Upper lobe of left lung (tissue), 6 donors: ENCODE results near the gene CSK. TPM values are rescaled to one million over a fixed set of nuclear protein-coding genes. Genes with fewer than 3 reads are reported as not detected.

Source experiments
- ATAC-seq, 2 donors: fragments of 200-7000 bp; cut with Tn5 transposase; one replicate each; pipeline ENCODE4 v1.9.1; 2022; ENCODE audit warnings: mild to moderate bottlenecking in 2 of 2, moderate library complexity in 2 of 2; ENCODE audit not compliant: low FRiP score in 2 of 2
- DNase-seq, 2 donors: peaks; one replicate each; pipeline ENCODE4 v3.0.0-alpha.2; 2019 to 2020
- H3K27ac ChIP-seq, 4 donors: fragments of 200-600 bp; sonication (generic); one replicate each; pipeline ENCODE4 v1.5.1; 2016 to 2019
- H3K27me3 ChIP-seq, 4 donors: fragments of 200-600 bp; sonication (generic); one replicate each; pipeline ENCODE4 v1.5.1; 2017 to 2019
- H3K36me3 ChIP-seq, 4 donors: fragments of 200-600 bp; sonication (generic); one replicate each; pipeline ENCODE4 v1.5.1; 2016 to 2019
- H3K4me1 ChIP-seq, 4 donors: fragments of 200-600 bp; sonication (generic); one replicate each; pipeline ENCODE4 v1.5.1; 2018 to 2019
- H3K4me3 ChIP-seq, 4 donors: fragments of 200-600 bp; sonication (generic); one replicate each; pipeline ENCODE4 v1.5.1; 2017 to 2019; ENCODE audit warnings: mild to moderate bottlenecking in 2 of 4, moderate library complexity in 1 of 4
- H3K9me3 ChIP-seq, 4 donors: fragments of 200-600 bp; sonication (generic); one replicate each; pipeline ENCODE4 v1.5.1; 2018 to 2019
- EP300 ChIP-seq, 4 donors: sonication (generic); formaldehyde crosslinking; IDR thresholded peaks; one replicate each; pipeline ENCODE4 v1.5.1; 2017; ENCODE audit warnings: antibody characterized with exemption in 4 of 4, control low read depth in 2 of 4
- POLR2A ChIP-seq, 4 donors: fragments of 450-650 bp; IDR thresholded peaks; one replicate each; pipeline ENCODE4 v1.5.1; 2016 to 2017; ENCODE audit warnings: antibody characterized with exemption in 4 of 4, mild to moderate bottlenecking in 2 of 4
- POLR2AphosphoS5 ChIP-seq, 2 donors: sonication (generic); formaldehyde crosslinking; IDR thresholded peaks; one replicate each; pipeline ENCODE4 v1.5.1; 2017; ENCODE audit warnings: antibody characterized with exemption in 2 of 2
- WGBS, 2 donors: methylation state at CpG; one replicate each; pipeline ENCODE4 v1.1.5; 2017 to 2018; 5-methylcytosine and 5-hydroxymethylcytosine counted together
- total RNA-seq, 6 donors: library from RNA; depleted of rRNA in 4 of 6; stranded (reverse); fragments of >200 nt in 4 of 6; gene quantifications; one replicate each; pipeline versions ENCODE4 v1.1.0 to v1.2.1, GENCODE V29; 2016 to 2021
- TF ChIP-seq, protein P1 (sequence below), 6 experiments: fragments of 450-650 bp in 4 of 6; fragments of 200-600 bp in 2 of 6; sonication (generic) in 2 of 6; IDR thresholded peaks; one replicate each; pipeline ENCODE4 v1.5.1; 2016 to 2019; ENCODE audit warnings: antibody characterized with exemption in 6 of 6
- donor health status: DM: no; HTN: no; CAD: no; lungs with moderate emphysema.
- donor health status: DM: no; HTN: yes; CAD: no; lungs with severe emphysema.

The CSK gene
- total RNA-seq, 6 donors from 2014 or later = 32.7 to 104 (median 64.8) TPM

- Histone ChIP-seq H3K27ac (no peak overlapping the region), H3K9me3 (no peaks in the 10 kb centered on the region), H3K4me3 (no peak overlapping the region), H3K36me3 (no peaks in the 10 kb centered on the region), H3K27me3 (peaks cover 0 to 17% (median 5%) of the 10 kb centered on the region in 4 donors), H3K4me1 (peaks cover 0 to 7% (median 3%) of the 10 kb centered on the region in 4 donors)
- ATAC-seq (no peak), DNase-seq (no peak)
- 58 to 63% methylated on average over 5 of the region's 5 CpGs for WGBS, 2 donors
- TF ChIP-seq, protein P1, sequence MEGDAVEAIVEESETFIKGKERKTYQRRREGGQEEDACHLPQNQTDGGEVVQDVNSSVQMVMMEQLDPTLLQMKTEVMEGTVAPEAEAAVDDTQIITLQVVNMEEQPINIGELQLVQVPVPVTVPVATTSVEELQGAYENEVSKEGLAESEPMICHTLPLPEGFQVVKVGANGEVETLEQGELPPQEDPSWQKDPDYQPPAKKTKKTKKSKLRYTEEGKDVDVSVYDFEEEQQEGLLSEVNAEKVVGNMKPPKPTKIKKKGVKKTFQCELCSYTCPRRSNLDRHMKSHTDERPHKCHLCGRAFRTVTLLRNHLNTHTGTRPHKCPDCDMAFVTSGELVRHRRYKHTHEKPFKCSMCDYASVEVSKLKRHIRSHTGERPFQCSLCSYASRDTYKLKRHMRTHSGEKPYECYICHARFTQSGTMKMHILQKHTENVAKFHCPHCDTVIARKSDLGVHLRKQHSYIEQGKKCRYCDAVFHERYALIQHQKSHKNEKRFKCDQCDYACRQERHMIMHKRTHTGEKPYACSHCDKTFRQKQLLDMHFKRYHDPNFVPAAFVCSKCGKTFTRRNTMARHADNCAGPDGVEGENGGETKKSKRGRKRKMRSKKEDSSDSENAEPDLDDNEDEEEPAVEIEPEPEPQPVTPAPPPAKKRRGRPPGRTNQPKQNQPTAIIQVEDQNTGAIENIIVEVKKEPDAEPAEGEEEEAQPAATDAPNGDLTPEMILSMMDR (IDR thresholded peaks at IDR 0.05) = no peak
- no peak for TF ChIP-seq POLR2AphosphoS5 (IDR thresholded peaks at IDR 0.05)
- no peak for TF ChIP-seq POLR2A (IDR thresholded peaks at IDR 0.05)
- no peak for TF ChIP-seq EP300 (IDR thresholded peaks at IDR 0.05)
Observed at GRCh38 chr15:74827614-74828013, 45.7 kb downstream of the CSK start.

- H3K36me3 ChIP-seq = no peaks in the 10 kb centered on the region
- H3K27ac ChIP-seq = no peak overlapping the region
- H3K9me3 ChIP-seq = no peaks in the 10 kb centered on the region
- DNase-seq (no peak), ATAC-seq (no peak)
- H3K4me3 ChIP-seq = no peak overlapping the region
- WGBS, 2 donors = 68 to 70% methylated on average over 6 of the region's 6 CpGs
- peaks cover 0 to 17% (median 5%) of the 10 kb centered on the region in 4 donors for H3K27me3 ChIP-seq
- peaks cover 0 to 7% (median 3%) of the 10 kb centered on the region in 4 donors for H3K4me1 ChIP-seq
- no peak for TF ChIP-seq POLR2AphosphoS5 (IDR thresholded peaks at IDR 0.05)
- no peak for TF ChIP-seq EP300 (IDR thresholded peaks at IDR 0.05)
- no peak for TF ChIP-seq POLR2A (IDR thresholded peaks at IDR 0.05)
- TF ChIP-seq, protein P1 (IDR thresholded peaks at IDR 0.05) = no peak
Observed at GRCh38 chr15:74828835-74829234, 47.0 kb downstream of the CSK start.

GRCh38 chr15:74829486-74829885 lies 47.6 kb downstream of the CSK start:
- H3K4me1 ChIP-seq = peaks cover 0 to 7% (median 3%) of the 10 kb centered on the region in 4 donors
- 70 to 78% methylated on average over 3 of the region's 3 CpGs for WGBS, 2 donors
- H3K27ac ChIP-seq = no peak overlapping the region
- no peaks in the 10 kb centered on the region for H3K36me3 ChIP-seq
- DNase-seq = no peak
- ATAC-seq = no peak
- TF ChIP-seq POLR2A (IDR thresholded peaks at IDR 0.05) = no peak
- no peak for TF ChIP-seq POLR2AphosphoS5 (IDR thresholded peaks at IDR 0.05)
- TF ChIP-seq, protein P1 (IDR thresholded peaks at IDR 0.05) = no peak
- no peak for TF ChIP-seq EP300 (IDR thresholded peaks at IDR 0.05)
- H3K27me3 ChIP-seq = peaks cover 0 to 17% (median 5%) of the 10 kb centered on the region in 4 donors
- no peaks in the 10 kb centered on the region for H3K9me3 ChIP-seq
- no peak overlapping the region for H3K4me3 ChIP-seq

- ATAC-seq (no peak), DNase-seq (no peak)
- no peaks in the 10 kb centered on the region for H3K36me3 ChIP-seq
- peaks cover 0 to 17% (median 5%) of the 10 kb centered on the region in 4 donors for H3K27me3 ChIP-seq
- no peak overlapping the region for H3K4me3 ChIP-seq
- peaks cover 0 to 7% (median 3%) of the 10 kb centered on the region in 4 donors for H3K4me1 ChIP-seq
- no peak overlapping the region for H3K27ac ChIP-seq
- WGBS, 2 donors = 58 to 62% methylated on average over 6 of the region's 6 CpGs
- no peak for TF ChIP-seq EP300 (IDR thresholded peaks at IDR 0.05)
- H3K9me3 ChIP-seq = no peaks in the 10 kb centered on the region
Observed at GRCh38 chr15:74829991-74830390, 48.1 kb downstream of the CSK start.

DNA sequence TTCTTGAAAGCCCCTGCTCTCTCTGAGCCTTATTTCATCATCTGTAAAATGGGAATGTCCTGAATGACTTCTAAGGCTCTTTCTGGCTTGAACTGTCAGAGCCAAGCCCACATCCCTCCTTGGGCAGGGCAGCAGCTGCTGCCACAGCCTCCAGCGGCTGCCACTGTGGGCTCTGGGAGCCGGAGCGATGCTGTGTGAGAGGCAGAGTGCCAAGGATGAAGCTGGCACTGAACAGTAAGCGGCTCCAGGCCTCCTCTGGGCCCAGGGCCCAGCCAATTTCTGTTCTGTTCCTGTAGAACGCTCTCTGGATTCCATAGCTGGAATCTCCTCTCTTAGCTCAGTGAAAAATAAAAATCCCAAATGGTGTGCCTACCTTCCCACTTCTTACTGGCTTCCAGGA lies 49.0 kb downstream of the CSK start:
- 91 to 93% methylated on average over 3 to 5 of the region's 5 CpGs for WGBS, 2 donors
- ATAC-seq = no peak

GRCh38 chr15:74831813-74832495 lies 50.1 kb downstream of the CSK start:
- no peak overlapping the region for H3K27ac ChIP-seq
- 79 to 82% methylated on average over 4 to 15 of the region's 15 CpGs for WGBS, 2 donors
- TF ChIP-seq POLR2A (IDR thresholded peaks at IDR 0.05) = no peak
- H3K36me3 ChIP-seq = peaks cover 0 to 16% (median 11%) of the 10 kb centered on the region in 4 donors
- H3K4me3 ChIP-seq = no peak overlapping the region
- no peaks in the 10 kb centered on the region for H3K4me1 ChIP-seq
- H3K9me3 ChIP-seq = no peaks in the 10 kb centered on the region
- DNase-seq (no peak), ATAC-seq (no peak)
- H3K27me3 ChIP-seq = peaks cover 0 to 15% (median 2%) of the 10 kb centered on the region in 4 donors

More for the DNA sequence above, 49.0 kb downstream of the CSK start:
- Histone ChIP-seq H3K27ac (no peak overlapping the region), H3K9me3 (no peaks in the 10 kb centered on the region), H3K27me3 (peaks cover 0 to 17% (median 5%) of the 10 kb centered on the region in 4 donors), H3K4me3 (no peak overlapping the region), H3K36me3 (peaks cover 0 to 6% (median 3%) of the 10 kb centered on the region in 4 donors), H3K4me1 (peaks cover 0 to 7% (median 3%) of the 10 kb centered on the region in 4 donors)
- no peak for TF ChIP-seq POLR2AphosphoS5 (IDR thresholded peaks at IDR 0.05)
- DNase-seq = no peak
